Adipose tissue (tissue), 3 donors: ENCODE data around the gene ADI1. TPM values are rescaled to one million over a fixed set of nuclear protein-coding genes. Genes with fewer than 3 reads are reported as not detected.
"Not testable (repeated sequence)": the region's sequence is repeated elsewhere in the genome, so short reads cannot be mapped to it uniquely, and the experiment has no call there.

Source experiments
- H3K27ac ChIP-seq: one replicate; pipeline ENCODE4 v1.5.1; 2013; ENCODE audit warnings: low read depth, low read length
- WGBS, 3 donors: extraction: QIAGEN DNeasy Blood & Tissue Kit; methylation state at CpG; one replicate each; pipeline ENCODE4 v1.1.7; 2013; 5-methylcytosine and 5-hydroxymethylcytosine counted together
- polyA plus RNA-seq, 3 donors: library from polyadenylated mRNA; stranded (reverse); fragments of 200-250 nt; gene quantifications; one replicate each; pipeline ENCODE4 v1.2.3, GENCODE V29; 2013
- donor health status: healthy with polysubstance abuse.
- donor health status: Bipolar disorder and iron deficiency.
- donor health status: healthy.

ADI1 gene
- polyA plus RNA-seq, 3 donors: 31.1 to 109 (median 61.1) TPM

DNA sequence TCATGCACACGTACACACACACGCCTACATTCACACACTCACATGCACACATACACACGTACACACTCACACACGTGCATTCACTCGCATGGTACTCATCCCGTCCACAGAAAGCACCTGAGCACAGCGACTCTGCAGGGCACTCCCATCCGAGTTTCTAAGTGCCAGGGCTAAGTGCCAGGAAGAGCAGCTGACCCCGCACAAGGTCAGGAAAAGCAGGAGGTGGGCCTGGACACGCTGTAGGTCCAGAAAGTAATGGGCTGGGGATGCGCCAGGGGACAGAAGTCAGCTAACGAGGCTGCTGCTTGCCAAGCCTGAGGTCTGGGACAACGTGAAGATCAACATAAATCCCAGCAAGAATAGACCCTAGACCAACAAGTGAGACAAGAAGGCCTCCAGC, 15.8 kb downstream of the ADI1 start:
- H3K27ac ChIP-seq: no peak overlapping the region
- 75 to 94% (median 91%) methylated on average over 12 to 13 of the region's 13 CpGs for WGBS, 3 donors

DNA sequence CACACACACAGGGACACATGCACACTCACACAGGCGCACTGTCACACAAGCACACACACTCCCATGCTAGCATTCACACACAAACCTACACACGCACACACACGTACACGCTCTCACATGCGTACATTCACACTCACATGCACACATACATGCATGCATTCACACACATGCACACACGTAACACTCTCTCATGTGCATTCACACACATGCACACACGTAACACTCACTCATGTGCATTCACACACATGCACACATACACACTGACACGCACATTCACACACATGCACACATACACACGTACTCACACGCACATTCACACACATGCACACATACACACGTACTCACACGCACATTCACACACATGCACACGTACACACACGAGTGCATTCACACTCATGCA, 16.3 kb downstream of the ADI1 start:
- no peak overlapping the region for H3K27ac ChIP-seq
- 90 to 97% (median 94%) methylated on average over 14 of the region's 14 CpGs for WGBS, 3 donors

DNA sequence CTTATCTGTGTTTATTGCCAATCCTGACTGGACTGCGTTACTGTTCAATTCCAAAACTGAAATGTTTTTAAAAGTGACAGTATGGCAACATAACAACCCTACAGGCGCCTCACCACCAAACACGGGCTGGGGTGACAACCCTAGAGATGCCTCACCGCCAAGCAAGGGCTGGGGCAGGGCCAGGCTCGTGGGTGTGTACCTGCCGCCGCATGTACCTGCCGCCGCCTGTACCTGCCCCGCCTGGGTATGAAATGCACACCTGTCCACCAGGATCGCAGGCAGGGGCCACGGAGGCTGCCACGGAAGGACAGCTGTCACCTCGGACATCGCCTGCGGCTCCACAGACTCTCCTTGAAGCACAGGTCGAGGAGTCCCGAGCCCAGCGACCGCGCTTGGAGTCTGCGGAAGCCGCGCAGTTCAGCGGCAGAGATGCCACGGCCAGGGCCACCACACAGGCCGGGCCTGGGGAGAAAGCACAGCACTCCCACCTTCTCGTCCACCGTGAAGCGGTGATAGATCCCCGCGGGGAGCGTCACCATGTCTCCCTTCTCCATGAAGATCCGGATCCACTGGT, 18.9 kb downstream of the ADI1 start:
- WGBS, 3 donors: 96 to 97% (median 96%) methylated on average over 34 of the region's 34 CpGs
- H3K27ac ChIP-seq: no peak overlapping the region

DNA sequence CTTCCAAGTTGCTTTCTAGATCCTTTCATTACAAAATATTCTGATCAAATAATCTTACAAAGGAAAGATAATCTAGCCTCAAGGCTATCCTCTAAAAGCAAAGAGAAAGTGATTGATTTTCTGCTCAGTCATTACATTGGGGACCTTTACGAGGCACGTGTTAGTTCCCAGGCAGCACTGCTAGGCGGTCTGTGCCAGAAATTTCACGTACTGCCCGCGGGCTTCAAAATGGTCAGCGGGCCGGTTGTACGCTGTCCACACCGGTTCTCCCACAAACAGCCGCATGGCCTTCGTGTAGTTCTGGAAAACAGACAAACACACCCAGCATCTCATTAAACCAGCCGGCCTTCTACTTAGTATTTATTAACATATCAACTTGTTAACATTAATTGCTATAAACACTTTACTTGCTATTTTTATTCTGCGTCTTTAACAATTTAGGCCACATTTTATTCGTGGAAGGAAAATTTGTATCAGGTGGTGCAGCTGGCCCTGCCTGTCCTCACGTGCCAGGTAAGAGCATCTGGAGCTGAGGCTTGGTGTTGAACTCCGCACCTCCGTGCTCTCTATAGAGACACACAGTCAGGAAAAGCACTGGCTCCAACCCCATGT, 20.4 kb downstream of the ADI1 start:
- no peak overlapping the region for H3K27ac ChIP-seq
- 65 to 96% (median 95%) methylated on average over 18 of the region's 18 CpGs for WGBS, 3 donors

DNA sequence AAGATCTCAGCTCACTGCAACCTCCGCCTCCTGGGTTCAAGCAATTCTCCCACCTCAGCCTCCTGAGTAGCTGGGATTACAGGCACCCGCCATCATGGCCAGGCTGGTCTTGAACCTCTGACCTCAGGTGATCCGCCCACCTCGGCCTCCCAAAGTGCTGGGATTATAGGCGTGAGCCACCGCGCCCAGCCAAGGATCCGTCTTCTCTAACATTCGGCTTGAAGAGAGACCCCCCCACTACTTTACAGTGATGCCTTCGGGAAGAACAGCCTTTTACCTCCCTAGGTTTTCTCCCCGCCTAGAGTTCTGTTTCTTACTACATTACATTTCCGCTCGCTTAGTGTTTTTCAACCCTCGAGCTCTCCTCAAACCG, 22.6 kb downstream of the ADI1 start:
- 93 to 96% (median 94%) methylated on average over 15 of the region's 15 CpGs for WGBS, 3 donors
- H3K27ac ChIP-seq: not testable (repeated sequence)

DNA sequence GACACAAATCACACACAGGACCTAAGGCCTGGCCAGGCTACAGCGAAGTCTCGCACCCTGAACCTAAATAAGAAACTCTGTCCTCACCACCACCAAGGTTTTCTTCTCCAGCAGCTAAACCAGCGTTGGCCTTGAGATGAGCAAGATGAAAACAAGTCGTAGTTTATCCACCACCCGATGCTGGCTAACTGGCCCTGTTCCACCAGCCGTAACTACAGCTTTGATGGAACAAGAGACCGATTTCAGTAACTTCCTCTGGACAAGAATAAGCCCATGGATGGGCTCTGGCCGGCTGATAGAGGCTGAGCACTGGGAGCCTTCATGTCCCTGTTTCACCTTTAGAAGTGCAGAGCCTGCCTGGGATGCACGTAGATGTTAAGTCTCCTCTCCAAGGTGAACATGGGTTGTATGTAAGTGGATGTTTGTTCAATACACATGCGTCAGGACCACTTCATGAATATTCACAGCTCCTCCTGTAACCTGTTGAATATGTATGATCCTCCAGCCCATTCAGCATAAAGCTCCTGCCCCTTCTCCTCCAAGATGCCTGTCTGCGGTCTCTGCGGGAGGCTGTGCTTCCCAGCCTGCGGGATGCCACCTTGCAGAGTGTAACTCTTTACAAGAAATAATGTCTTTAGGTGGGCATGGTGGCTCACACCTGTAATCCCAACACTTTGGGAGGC, 24.2 kb downstream of the ADI1 start:
- 90 to 96% (median 94%) methylated on average over 13 of the region's 13 CpGs for WGBS, 3 donors
- no peak overlapping the region for H3K27ac ChIP-seq

DNA sequence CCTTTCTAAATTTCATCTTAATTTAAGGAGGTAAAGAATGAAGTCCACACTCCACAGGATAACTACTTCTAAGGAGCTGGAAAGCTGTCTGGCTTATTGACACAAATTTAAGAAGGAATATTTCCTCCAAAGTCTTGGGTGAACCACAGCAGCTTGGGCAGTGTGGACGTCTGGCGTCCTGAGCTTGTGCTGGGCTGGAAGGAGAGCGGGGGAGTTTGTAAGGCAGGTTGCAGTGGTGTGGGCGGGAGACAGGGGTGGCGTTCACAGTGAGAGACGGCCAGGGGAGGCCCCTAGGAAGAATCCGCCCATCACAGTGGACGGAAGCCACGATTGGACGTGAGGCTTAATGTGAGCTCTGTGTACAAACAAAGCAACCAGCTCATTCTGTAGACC, 25.7 kb downstream of the ADI1 start:
- no peak overlapping the region for H3K27ac ChIP-seq
- whole genome bisulfite sequencing, 3 donors: 31 to 54% (median 43%) methylated on average over 10 of the region's 10 CpGs

DNA sequence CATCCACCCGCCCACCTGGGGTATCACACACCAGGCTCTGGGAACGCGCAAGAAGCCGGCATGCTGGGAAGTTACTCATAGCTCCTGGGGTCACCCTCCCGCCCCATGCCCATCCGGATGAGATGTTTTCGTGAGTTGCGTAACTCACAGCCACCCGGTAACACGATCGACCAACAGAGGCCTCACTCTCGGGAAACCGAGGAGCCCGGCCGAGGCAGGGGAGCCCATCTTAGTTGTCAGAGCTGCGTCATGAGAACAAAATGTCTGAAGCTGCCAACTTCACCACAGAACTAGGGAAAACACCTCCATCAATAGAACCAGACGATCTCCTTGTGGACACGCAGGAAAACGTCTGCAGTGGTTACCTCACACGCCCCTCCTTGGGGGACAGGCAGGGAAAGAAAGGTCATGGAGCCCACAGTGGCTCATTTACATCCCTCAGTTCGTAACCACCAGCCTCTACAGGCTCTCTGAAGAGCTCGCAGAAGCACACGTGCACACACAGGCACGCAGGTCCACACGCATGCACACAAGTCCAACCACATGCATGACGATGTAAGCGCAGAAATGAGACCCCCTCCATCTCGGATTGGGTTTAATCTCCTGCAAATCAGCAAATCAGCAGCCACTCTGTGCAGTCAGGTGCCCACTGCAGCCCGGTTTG, 26.2 kb downstream of the ADI1 start:
- no peak overlapping the region for H3K27ac ChIP-seq
- 58 to 73% (median 67%) methylated on average over 29 of the region's 29 CpGs for WGBS, 3 donors

DNA sequence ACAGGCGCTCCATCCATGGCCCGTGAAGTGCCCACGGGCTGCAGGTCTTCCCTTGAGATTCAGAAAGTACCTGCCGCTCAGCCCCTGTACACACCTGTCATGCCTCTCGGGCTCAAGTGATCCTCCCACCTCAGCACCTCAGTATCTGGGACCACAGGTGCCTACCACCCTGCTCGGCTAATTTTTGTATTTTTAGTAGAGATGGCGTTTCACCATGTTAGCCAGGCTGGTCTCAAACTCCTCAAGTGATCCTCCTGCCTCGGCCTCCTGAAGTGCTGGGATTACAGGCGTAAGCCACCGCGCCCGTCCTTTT, 26.9 kb downstream of the ADI1 start:
- WGBS, 3 donors: 86 to 93% (median 89%) methylated on average over 12 of the region's 12 CpGs
- not testable (repeated sequence) for H3K27ac ChIP-seq

DNA sequence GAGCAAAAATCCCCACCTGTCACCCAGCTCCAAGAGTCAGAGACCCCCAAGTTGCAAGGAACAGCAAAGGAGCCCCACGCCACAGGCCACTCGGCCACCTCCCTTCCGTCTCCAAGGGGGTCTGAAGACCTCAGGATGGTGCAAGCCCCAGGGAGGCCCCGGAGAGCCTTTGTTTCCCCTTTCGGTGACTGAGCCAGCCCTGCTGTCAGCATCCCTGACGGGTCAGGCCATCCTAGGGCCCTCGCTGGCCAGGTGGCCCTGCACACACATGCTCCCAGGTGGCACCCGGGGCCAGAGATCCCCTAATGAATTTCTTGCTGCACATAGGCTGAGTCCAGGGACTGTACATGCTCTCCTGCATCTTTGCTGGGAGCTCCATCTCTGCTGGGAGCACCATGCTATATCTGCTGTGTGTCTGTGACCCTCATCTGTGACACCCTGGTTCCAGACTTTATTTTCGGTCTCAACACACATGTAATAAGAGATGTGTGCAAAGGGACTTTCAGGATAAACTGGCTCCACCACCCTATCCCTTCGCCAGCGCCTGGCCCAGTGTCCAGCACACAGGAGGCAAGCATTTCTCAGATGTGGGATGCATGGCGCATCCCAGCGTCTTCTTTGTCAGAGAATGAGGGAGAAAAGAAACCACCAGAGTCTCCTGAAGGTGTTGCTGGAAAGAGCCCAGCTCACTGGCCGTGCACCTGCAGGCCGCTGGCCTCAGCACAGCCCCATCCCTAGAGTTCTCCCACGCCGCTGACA, 27.4 kb downstream of the ADI1 start:
- 90 to 94% (median 90%) methylated on average over 17 of the region's 17 CpGs for WGBS, 3 donors
- no peak overlapping the region for H3K27ac ChIP-seq

DNA sequence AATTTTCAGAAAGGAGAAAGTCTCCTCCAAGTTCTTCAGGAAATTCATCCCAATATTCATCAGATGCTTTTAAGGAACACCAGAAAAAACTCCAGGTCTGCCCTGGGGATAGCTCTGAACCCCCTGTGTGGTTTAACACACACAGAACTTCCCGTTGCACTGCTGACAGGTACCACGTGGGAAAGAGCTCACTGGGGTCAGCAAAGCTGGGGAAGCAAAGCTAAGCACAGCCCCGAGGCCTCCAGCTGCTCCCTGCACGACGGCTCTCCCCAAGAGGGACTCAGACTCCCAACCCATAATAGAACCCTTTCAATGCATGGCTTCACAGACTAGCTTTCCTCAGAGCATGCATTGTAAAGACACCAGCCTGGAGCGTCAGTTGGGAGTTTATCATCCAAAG, 28.0 kb downstream of the ADI1 start:
- 29 to 59% (median 36%) methylated on average over 6 of the region's 6 CpGs for WGBS, 3 donors
- no peak overlapping the region for H3K27ac ChIP-seq

DNA sequence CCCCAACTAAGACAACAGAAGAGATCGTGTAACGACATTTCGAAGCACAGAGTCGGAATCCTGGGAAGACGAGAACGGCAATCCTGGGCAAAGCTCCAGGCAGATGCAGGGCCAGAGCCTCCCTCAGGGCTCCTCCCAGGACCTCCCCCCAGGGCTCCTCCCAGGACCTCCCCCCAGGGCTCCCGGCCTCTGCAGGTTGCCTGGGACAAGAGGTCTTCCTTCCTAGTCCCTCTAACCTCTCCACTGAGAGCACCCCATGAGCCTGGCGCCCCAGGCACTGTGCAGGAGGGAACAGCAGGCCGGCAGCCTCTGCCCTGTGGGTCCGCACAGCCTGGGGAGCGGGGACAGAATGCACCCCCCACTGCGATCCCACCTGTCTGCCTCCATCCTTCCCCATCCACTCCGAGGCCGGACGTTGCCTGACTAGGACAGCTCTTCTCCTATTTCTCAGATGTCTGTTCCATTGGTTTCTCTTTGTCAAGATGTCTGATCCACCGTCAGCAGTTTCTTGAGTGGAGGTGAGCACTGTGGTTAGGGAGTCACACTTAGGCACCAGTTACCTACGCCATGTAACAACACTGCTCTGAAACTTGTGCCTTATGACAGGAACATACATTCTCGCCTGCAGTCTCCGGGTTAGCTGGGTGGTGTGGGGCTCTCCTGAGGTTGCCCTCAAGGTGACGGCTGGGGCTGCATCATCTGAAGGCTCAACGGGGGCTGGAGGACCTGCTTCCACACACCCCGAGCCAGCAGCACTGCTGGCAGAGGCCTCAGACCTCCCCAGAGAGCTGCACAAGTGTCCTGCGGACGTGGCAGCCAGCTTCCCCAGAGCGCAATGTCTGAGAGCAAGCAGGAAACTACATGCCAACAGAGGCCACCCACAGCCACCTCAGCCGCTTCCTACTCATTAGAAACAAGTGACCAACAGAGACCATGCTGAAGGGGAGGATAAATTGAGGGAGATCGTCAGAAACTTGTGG, 28.9 kb downstream of the ADI1 start:
- H3K27ac ChIP-seq: no peak overlapping the region
- 69 to 83% (median 72%) methylated on average over 26 to 27 of the region's 27 CpGs for WGBS, 3 donors

DNA sequence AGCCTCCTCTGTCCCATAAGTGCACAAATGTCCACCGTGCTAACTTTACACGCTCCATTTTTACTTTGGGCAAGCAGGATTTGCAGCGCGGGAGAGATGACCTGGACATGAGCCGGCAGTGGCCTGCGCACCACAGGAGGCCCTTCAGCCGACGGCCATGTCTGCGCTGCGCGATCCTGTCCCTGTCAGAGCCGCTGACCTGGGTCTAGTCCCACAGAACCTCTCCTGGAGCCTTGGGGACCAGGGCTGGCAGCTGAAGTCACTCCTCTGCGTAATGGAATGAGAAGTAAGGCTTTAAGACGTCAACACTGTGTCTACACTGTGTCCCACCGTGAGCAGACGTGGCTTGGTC, 29.6 kb downstream of the ADI1 start:
- H3K27ac ChIP-seq: no peak overlapping the region
- 88 to 96% (median 91%) methylated on average over 16 of the region's 16 CpGs for WGBS, 3 donors

DNA sequence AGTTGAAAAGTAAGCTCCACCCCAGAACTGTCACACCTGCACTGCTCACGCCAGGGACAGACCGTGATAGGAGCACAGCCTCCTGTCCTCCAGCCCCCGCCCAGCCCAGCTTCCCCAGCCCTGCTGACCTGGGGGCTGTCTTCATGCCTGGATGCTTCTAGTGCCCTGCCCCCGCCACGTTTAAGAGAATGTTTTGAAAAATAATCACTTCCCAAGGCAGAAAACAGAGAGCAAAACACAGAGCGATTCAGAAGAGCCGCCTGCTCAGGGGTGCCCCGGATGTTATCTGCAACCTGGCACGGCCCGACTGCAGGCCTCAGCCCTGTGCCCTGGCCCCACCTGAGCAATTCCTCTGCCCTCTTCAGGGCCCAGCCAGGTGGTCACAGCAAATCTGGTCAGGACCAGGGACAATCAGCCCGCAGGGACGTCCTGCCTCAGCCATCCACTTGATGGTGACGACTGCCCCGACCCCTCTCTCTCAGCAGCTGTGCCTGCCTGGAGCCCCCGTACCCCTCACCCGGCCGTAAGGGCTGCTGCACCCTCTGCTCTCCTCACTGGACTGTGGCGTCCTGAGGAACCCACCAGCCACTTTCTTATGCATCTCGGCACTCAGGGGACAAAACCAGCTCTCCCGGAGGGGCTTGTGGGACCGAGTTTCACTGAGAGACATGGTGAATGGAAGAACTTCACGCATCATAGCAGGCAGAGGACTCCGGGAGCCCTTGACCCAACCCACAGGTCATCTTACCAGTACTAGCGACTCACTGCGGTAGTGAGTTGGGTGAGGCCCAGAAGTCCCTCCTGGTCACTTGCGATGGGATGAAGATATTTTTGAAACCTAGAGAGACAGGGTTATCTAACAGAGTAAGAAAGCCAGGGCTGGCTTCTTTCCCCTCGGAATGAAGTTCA, 30.2 kb downstream of the ADI1 start:
- whole genome bisulfite sequencing, 3 donors: 55 to 79% (median 76%) methylated on average over 27 of the region's 27 CpGs
- H3K27ac ChIP-seq: no peak overlapping the region

DNA sequence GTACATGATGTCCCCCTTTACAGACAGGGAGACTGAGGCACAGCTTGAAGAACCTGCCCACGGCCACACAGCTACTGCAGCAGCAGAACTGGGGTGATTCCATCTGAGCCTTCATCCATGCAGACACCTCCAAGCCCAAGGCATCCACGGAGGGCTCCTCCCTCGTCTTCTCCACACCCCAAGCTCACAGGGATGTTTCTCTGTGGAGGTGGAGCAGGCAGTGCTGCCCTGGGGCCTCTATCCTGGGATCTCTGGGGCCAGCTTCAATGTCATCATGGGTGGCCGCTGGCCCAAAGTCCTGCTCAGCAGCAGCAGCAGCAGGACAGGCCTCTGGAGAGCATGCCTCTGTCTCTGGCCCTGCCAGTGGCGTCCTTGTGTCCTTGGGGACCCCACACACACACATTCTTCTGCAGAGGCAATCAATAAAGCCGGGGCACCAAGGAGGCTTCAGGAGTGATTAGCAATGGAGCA, 31.2 kb downstream of the ADI1 start:
- 61 to 81% (median 78%) methylated on average over 6 of the region's 6 CpGs for WGBS, 3 donors
- H3K27ac ChIP-seq: no peak overlapping the region

DNA sequence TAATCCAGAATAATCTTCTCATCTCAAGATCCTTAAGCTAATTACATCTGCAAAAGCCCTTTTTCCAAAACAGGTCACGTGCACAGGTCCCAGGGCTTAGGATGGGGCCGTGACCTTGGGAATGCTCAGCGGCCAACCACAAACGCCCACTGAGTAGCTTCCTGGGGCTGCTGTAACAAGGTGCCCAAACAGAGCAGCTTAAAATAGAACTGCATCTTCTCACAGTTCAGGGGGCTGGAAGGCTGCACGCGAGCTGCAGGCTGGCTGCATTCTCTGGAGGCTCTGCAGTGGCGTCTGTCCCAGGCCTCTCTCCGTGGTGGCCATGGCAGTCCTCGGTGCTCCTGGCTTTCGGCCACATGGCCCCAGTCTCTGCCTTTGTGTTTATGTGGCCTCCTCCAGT, 31.9 kb downstream of the ADI1 start:
- no peak overlapping the region for H3K27ac ChIP-seq
- whole genome bisulfite sequencing, 3 donors: 67 to 73% (median 73%) methylated on average over 10 of the region's 10 CpGs

DNA sequence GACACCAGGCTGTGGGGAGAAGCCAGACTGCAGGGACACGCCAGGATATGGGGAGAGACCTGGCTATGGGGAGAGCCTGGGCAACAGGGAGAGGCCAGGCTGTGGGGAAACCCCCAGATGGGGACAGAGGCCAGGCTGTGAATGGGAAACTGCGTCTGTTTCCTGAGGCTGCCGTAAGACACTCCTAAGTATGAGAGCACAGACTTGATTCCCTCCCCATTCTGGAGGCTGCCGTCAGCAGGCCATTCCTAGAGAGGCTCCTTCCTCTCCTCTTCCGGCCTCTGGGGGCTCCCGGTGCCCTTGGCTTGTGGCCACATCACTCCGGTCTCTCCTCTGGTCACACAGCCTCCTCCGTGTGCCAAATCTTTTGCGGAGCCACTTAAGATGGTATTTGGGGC, 32.3 kb downstream of the ADI1 start:
- no peak overlapping the region for H3K27ac ChIP-seq
- 68 to 83% (median 78%) methylated on average over 9 of the region's 9 CpGs for WGBS, 3 donors
